ENCODE measurements around the gene CT45A8. TPM values are rescaled to one million over a fixed set of nuclear protein-coding genes. Genes with fewer than 3 reads are reported as not detected.

CT45A8 gene
- total and polyA plus RNA-seq, 9 of the 15 experiments (the other 6 are each of a cell fraction or from before 2014, with no cell fraction given) = 6.5 to 27.7 (median 9.6) TPM; not detected in 4

GRCh38 chrX:135892781-135893180 is 38.4 kb upstream of the CT45A8 start (continued):
- TF ChIP-seq PBX2 (CRISPR knock-in tag; IDR thresholded peaks at IDR 0.05; ENCODE audit: low read depth) = no peak
- TF ChIP-seq PBX2 (tag; conservative IDR thresholded peaks at IDR 0.05; ENCODE audit: low read depth) = no peak
- 0 out of 2 replicates have a peak, but pooled peaks have one; percentile 48 for TF ChIP-seq SRSF3 (IDR thresholded peaks at IDR 0.05; ENCODE audit: insufficient read depth, low read length)

- CTCF ChIA-PET (ENCODE audit: low intra/inter-chr PET ratio) = no interaction called here
- Histone ChIP-seq H3K4me2 (ENCODE audit: insufficient read depth, low read length) (no peak overlapping the region), H3K79me2 (ENCODE audit: control insufficient read depth, insufficient read depth, low read length) (peaks cover 53% of the 10 kb centered on the region), H3K9ac (ENCODE audit: insufficient read depth in 1 of 2, low read depth in 2 of 2, low read length in 2 of 2) (no peak overlapping the region), H3K36me3 (ENCODE audit: control insufficient read depth, insufficient read depth, low read length) (peaks cover 17% of the 10 kb centered on the region; the same call in 1 of the 3 replicates), H3K4me1 (replicated peaks in 1 of 2; ENCODE audit: control insufficient read depth in 2 of 2, insufficient read depth in 2 of 2, low read length in 2 of 2) (peaks cover 0 to 3% of the 10 kb centered on the region in 2 experiments; a peak in 2 of 5 replicates), H3K9me1 (ENCODE audit: control insufficient read depth, insufficient read depth, low read length) (no peaks in the 10 kb centered on the region), H2AFZ (ENCODE audit: low read depth, low read length) (no peak overlapping the region), H4K20me1 (replicated peaks; ENCODE audit: control insufficient read depth, insufficient read depth, low read length) (no peaks in the 10 kb centered on the region), H3K27me3 (ENCODE audit: control insufficient read depth in 2 of 2, insufficient read depth in 2 of 2, low read length in 2 of 2) (no peaks in the 10 kb centered on the region), H3K9me3 (replicated peaks; ENCODE audit: control insufficient read depth, insufficient read depth, low read depth, low read length) (peaks cover 9% of the 10 kb centered on the region; the same call in 1 of the 2 replicates), H3K4me3 (no peak overlapping the region), H3K27ac (ENCODE audit: extremely low read depth, low read depth, low read length) (no peak overlapping the region)
- 96% methylated on average over 13 of the region's 14 CpGs for WGBS (ENCODE audit: insufficient coverage, low coverage, missing lambda C conversion rate)
- DNase-seq (ENCODE audit: extremely low read depth in 1 of 4, low spot score in 3 of 4) (no peak), ATAC-seq (no peak), FAIRE-seq (no peak)
- BruUV-seq (replicated peaks) = no TSS peak
- in situ Hi-C loops (cut with MboI) = no loop called here
- intact Hi-C loops (cut with micrococcal nuclease) = no loop called here
- TF ChIP-seq TRIM24 (IDR thresholded peaks at IDR 0.05) (peak; percentile 23 to 24; a peak in 2 of 4 replicates), HNRNPL (IDR thresholded peaks at IDR 0.05; ENCODE audit: low read depth, low read length) (no peak), CBX3 (IDR thresholded peaks at IDR 0.05; ENCODE audit: borderline replicate concordance in 1 of 2, low read length in 2 of 2) (peak in 1 of 2 experiments; percentile 53; a peak in 1 of 3 replicates)
- POLR2A ChIA-PET = no interaction called here
Observed at GRCh38 chrX:135890087-135890585, 35.8 kb upstream of the CT45A8 start.
